K562 (cell line): ENCODE measurements around the gene CPZ. TPM values are rescaled to one million over a fixed set of nuclear protein-coding genes. Genes with fewer than 3 reads are reported as not detected.

ENCODE experiments used
- ATAC-seq: fragments of 200-7000 bp; cut with Tn5 transposase; 3 replicates; pipeline ENCODE4 v1.9.1; 2020; ENCODE audit warnings: moderate library complexity
- BruUV-seq: library from RNA; stranded (reverse); fragments of 400-500 nt; replicated peaks from 2 replicates; lab custom pipeline; 2021; lab: Mats Ljungman, UMichigan
- CTCF ChIA-PET: fragments of 300-600 bp; formaldehyde crosslinking; extraction: SDS; loops from one replicate; lab custom pipeline; 2021; ENCODE audit warnings: low intra/inter-chr PET ratio; lab: Yijun Ruan, JAX
- POLR2A ChIA-PET: fragments of 300-600, 350-650 bp; sonication (Branson Sonifier 250); formaldehyde crosslinking; extraction: SDS; loops from one replicate; lab custom pipeline; 2021; ENCODE audit warnings: antibody characterized with exemption, inconsistent platforms; lab: Yijun Ruan, JAX
- DNase-seq, 4 experiments: peaks; one replicate each; pipeline versions ENCODE4 v3.0.0 to v3.0.0-alpha.2; 2011 to 2018; ENCODE audit warnings: low spot score in 3 of 4, mixed read lengths in 3 of 4; ENCODE audit errors: extremely low read depth in 1 of 4
- FAIRE-seq: peaks from 2 replicates; lab custom pipeline; 2011; peaks lifted over from hg19 to GRCh38; lab: Jason Lieb, UNC
- H2AFZ ChIP-seq: 2 replicates; pipeline ENCODE4 v1.6.0; 2011; ENCODE audit warnings: low read depth, low read length, control low read depth, inconsistent platforms
- H3K27ac ChIP-seq: fragments of 200-600 bp; 3 replicates; pipeline ENCODE4 v1.8.0; 2011; ENCODE audit warnings: low read depth, mild to moderate bottlenecking, control low read depth, inconsistent platforms, low read length, moderate library complexity, mixed read lengths; ENCODE audit errors: extremely low read depth
- H3K27me3 ChIP-seq, 2 experiments: fragments of 300-600 bp in 1 of 2; 2 replicates in 1 of 2; 3 replicates in 1 of 2; pipeline versions ENCODE4 v1.6.0 to v1.8.0; 2011; ENCODE audit warnings: inconsistent platforms in 2 of 2, low read length in 2 of 2, mild to moderate bottlenecking in 1 of 2, mixed read lengths in 1 of 2, moderate library complexity in 1 of 2; ENCODE audit not compliant: control insufficient read depth in 2 of 2, insufficient read depth in 2 of 2
- H3K36me3 ChIP-seq: fragments of 300-600 bp; 3 replicates; pipeline ENCODE4 v1.8.0; 2011; ENCODE audit warnings: mild to moderate bottlenecking, low read length, inconsistent platforms; ENCODE audit not compliant: control insufficient read depth, insufficient read depth
- H3K4me1 ChIP-seq, 2 experiments: fragments of 200-600 bp in 1 of 2; replicated peaks in 1 of 2; 2 replicates in 1 of 2; 3 replicates in 1 of 2; pipeline versions ENCODE4 v1.5.1 to v1.8.0; 2011; ENCODE audit warnings: inconsistent platforms in 2 of 2, low read length in 2 of 2, mild to moderate bottlenecking in 1 of 2, mixed read lengths in 1 of 2, moderate library complexity in 1 of 2; ENCODE audit not compliant: control insufficient read depth in 2 of 2, insufficient read depth in 2 of 2
- H3K4me2 ChIP-seq: 2 replicates; pipeline ENCODE4 v1.6.1; 2011; ENCODE audit warnings: low read length, control low read depth, inconsistent platforms, mixed read lengths; ENCODE audit not compliant: insufficient read depth
- H3K4me3 ChIP-seq: fragments of 200-600 bp; sonication (generic), shearing (Covaris generic); 2 replicates; pipeline ENCODE4 v1.5.1; 2016; ENCODE audit warnings: control low read depth, inconsistent platforms
- H3K79me2 ChIP-seq: fragments of 200-600 bp; 3 replicates; pipeline ENCODE4 v1.8.0; 2011; ENCODE audit warnings: low read length, inconsistent platforms; ENCODE audit not compliant: control insufficient read depth, insufficient read depth
- H3K9ac ChIP-seq, 2 experiments: 2 replicates each; pipeline versions ENCODE4 v1.6.0 to v1.6.1; 2011; ENCODE audit warnings: low read depth in 2 of 2, low read length in 2 of 2, control low read depth in 1 of 2, inconsistent platforms in 1 of 2, mild to moderate bottlenecking in 1 of 2, mixed read lengths in 1 of 2; ENCODE audit not compliant: insufficient read depth in 1 of 2
- H3K9me1 ChIP-seq: one replicate; pipeline ENCODE4 v1.6.0; 2011; ENCODE audit warnings: inconsistent platforms, mild to moderate bottlenecking, low read length, moderate library complexity; ENCODE audit not compliant: control insufficient read depth, insufficient read depth
- H3K9me3 ChIP-seq: replicated peaks from 2 replicates; pipeline ENCODE4 v1.5.1; 2011; ENCODE audit warnings: low read depth, low read length, inconsistent platforms; ENCODE audit not compliant: control insufficient read depth, insufficient read depth
- H4K20me1 ChIP-seq: replicated peaks from 2 replicates; pipeline ENCODE4 v1.6.1; 2011; ENCODE audit warnings: low read length, inconsistent platforms, mixed read lengths; ENCODE audit not compliant: control insufficient read depth, insufficient read depth
- BRF2 ChIP-seq: IDR thresholded peaks from 3 replicates; pipeline ENCODE4 v1.6.1; 2011; ENCODE audit warnings: borderline replicate concordance, mild to moderate bottlenecking; ENCODE audit not compliant: insufficient read length, insufficient read depth
- NFIC ChIP-seq: fragments of 450-650 bp; IDR thresholded peaks from 2 replicates; pipeline ENCODE4 v1.6.1; 2017; ENCODE audit warnings: mild to moderate bottlenecking, inconsistent platforms
- RFX7 ChIP-seq: fragments of 250-450 bp; sonication (Bioruptor Pico); IDR thresholded peaks from 2 replicates; pipeline ENCODE4 v1.5.1; 2021; ENCODE audit warnings: mild to moderate bottlenecking
- SREBF1 ChIP-seq: fragments of 150-350 bp; IDR thresholded peaks from 2 replicates; pipeline ENCODE4 v1.6.1; 2014; ENCODE audit warnings: antibody characterized with exemption, low read depth, low read length, borderline replicate concordance
- YBX1 ChIP-seq: fragments of 450-650 bp; IDR thresholded peaks from 2 replicates; pipeline ENCODE4 v1.7.1; 2016; ENCODE audit warnings: mild to moderate bottlenecking
- ZNF146 ChIP-seq: IDR thresholded peaks from one replicate; pipeline ENCODE4 v1.6.1; 2018; ENCODE audit warnings: missing compliant biosample characterization; ENCODE audit not compliant: unreplicated experiment
- ZNF347 ChIP-seq: fragments of 450-650 bp; formaldehyde crosslinking; IDR thresholded peaks from 2 replicates; pipeline ENCODE4 v1.4.0; 2020; ENCODE audit warnings: low read depth, mild to moderate bottlenecking, moderate library complexity
- ZNF445 ChIP-seq: fragments of 250-450 bp; sonication (Bioruptor Pico); IDR thresholded peaks from 2 replicates; pipeline ENCODE4 v1.4.0; 2020; ENCODE audit warnings: low read depth, mild to moderate bottlenecking, moderate library complexity
- ZSCAN29 ChIP-seq: fragments of 450-650 bp; IDR thresholded peaks from 2 replicates; pipeline ENCODE4 v1.6.1; 2017
- WGBS: fragments of 100-300 bp; shearing (Covaris generic); methylation state at CpG from one replicate; pipeline ENCODE4 v1.1.6; 2016; ENCODE audit warnings: low coverage, mixed read lengths; ENCODE audit not compliant: insufficient coverage; ENCODE audit errors: missing lambda C conversion rate; 5-methylcytosine and 5-hydroxymethylcytosine counted together
- in situ Hi-C: fragments of 300-500 bp; cut with MboI; formaldehyde crosslinking; loops from 4 replicates; pipeline ENCODE4 v1.15.0; 2018; ENCODE audit warnings: inconsistent platforms, mixed read lengths
- intact Hi-C: fragments of 100-400 bp; cut with micrococcal nuclease; formaldehyde crosslinking; loops from 2 replicates; pipeline ENCODE4 v1.14.2; 2022
- polyA plus RNA-seq, 8 experiments: library from polyadenylated mRNA; depleted of rRNA in 4 of 8; stranded (reverse) in 5 of 8; unstranded in 3 of 8; fragments of >200 nt; fragmentation: Nextera tagmentation in 2 of 8; fragmentation: Illumina TruSeq in 1 of 8; extraction: Ambion mirVana in 2 of 8; extraction: Trizol in 1 of 8; gene quantifications; 2 replicates each; pipeline versions ENCODE4 v1.2.1 to v1.2.3, GENCODE V29; 2011 to 2014; ENCODE audit warnings: inconsistent platforms in 1 of 8, missing spikeins in 1 of 8
- total RNA-seq, 7 experiments: library from RNA; depleted of rRNA in 6 of 7; stranded (reverse); fragments of >200 nt in 6 of 7; fragmentation: Illumina TruSeq in 2 of 7; extraction: Trizol in 2 of 7; gene quantifications; 2 replicates each; pipeline versions ENCODE4 v1.2.1 to v1.2.3, GENCODE V29; 2011 to 2021; ENCODE audit warnings: low replicate concordance in 1 of 7

CPZ gene
- total and polyA plus RNA-seq, 9 of the 15 experiments (the other 6 are each of a cell fraction or from before 2014, with no cell fraction given) = 0.06 to 2.2 (median 1.2) TPM; not detected in 1

DNA sequence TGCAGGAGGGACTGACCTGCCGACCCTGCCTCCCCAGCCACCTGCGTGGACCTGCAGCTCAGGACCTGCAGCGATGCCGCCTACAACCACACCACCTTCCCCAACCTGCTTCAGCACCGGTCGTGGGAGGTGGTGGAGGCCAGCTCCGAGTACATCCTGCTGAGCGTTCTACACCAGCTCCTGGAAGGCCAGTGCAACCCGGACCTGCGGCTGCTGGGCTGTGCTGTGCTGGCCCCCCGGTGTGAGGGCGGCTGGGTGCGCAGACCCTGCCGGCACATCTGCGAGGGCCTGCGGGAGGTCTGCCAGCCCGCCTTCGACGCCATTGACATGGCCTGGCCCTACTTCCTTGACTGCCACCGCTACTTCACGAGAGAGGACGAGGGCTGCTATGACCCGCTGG lies 8.5 kb downstream of the CPZ start:
- H3K9ac ChIP-seq = no peak overlapping the region
- no peak overlapping the region for H2AFZ ChIP-seq
- H3K4me3 ChIP-seq = no peak overlapping the region
- FAIRE-seq = no peak
- no TSS peak for BruUV-seq
- intact Hi-C loops (loop anchor here (10.0 kb wide), 1 partner anchor 314 kb away; no protein-coding TSS in a partner anchor), in situ Hi-C loops (no loop called here)
- peaks cover 0 to 31% of the 10 kb centered on the region in 2 experiments; a peak in 2 of 5 replicates for H3K4me1 ChIP-seq
- 66% methylated on average over 18 of the region's 23 CpGs for WGBS
- POLR2A ChIA-PET = interaction anchor here (1.0 to 1.1 kb wide), 2 partner anchors 12 to 21 kb away, joined by 3 to 4 read pairs; partner anchors contain the start of gene GPR78
- DNase-seq = no peak
- no peak for ATAC-seq
- no peaks in the 10 kb centered on the region for H3K36me3 ChIP-seq
- no peak overlapping the region for H3K4me2 ChIP-seq
- H3K79me2 ChIP-seq = no peaks in the 10 kb centered on the region
- H3K9me3 ChIP-seq = no peaks in the 10 kb centered on the region
- TF ChIP-seq RFX7 (CRISPR knock-in tag) (no peak), ZSCAN29 (no peak), YBX1 (no peak), BRF2 (no peak), ZNF347 (CRISPR knock-in tag) (no peak), ZNF445 (no peak), NFIC (no peak), SREBF1 (no peak), ZNF146 (CRISPR knock-in tag) (no peak)
- TF ChIP-seq, all 486 proteins: peak for 0
- Histone ChIP-seq H3K27ac (no peak overlapping the region), H3K9me1 (no peaks in the 10 kb centered on the region), H4K20me1 (no peaks in the 10 kb centered on the region), H3K27me3 (no peaks in the 10 kb centered on the region; a peak in 1 of 5 replicates)
- CTCF ChIA-PET = no interaction called here
